Mucosa of descending colon (tissue), 3 donors: Measurements from ENCODE around the gene DENND4A. TPM values are rescaled to one million over a fixed set of nuclear protein-coding genes. Genes with fewer than 3 reads are reported as not detected.
"Not testable (repeated sequence)": the region's sequence is repeated elsewhere in the genome, so short reads cannot be mapped to it uniquely, and the experiment has no call there.

Experiments used
- ATAC-seq: fragments of 200-7000 bp; cut with Tn5 transposase; one replicate; pipeline ENCODE4 v1.9.1; 2020; ENCODE audit warnings: mild to moderate bottlenecking, moderate library complexity
- DNase-seq, 3 donors: peaks; one replicate each; pipeline ENCODE4 v3.0.0-alpha.2; 2020
- H3K36me3 ChIP-seq: fragments of 200-600 bp; one replicate; pipeline ENCODE4 v1.8.0; 2021; ENCODE audit warnings: low read depth, mild to moderate bottlenecking
- H3K4me1 ChIP-seq: fragments of 200-600 bp; one replicate; pipeline ENCODE4 v1.8.0; 2021; ENCODE audit warnings: low read depth, mild to moderate bottlenecking
- H3K4me3 ChIP-seq: fragments of 200-600 bp; one replicate; pipeline ENCODE4 v1.8.0; 2021; ENCODE audit warnings: mild to moderate bottlenecking
- H3K9me3 ChIP-seq: fragments of 200-600 bp; one replicate; pipeline ENCODE4 v1.8.0; 2021; ENCODE audit warnings: mild to moderate bottlenecking
- intact Hi-C, 2 donors: fragments of 100-400 bp; cut with DNase I in 1 of 2; cut with micrococcal nuclease in 1 of 2; formaldehyde crosslinking; loops; one replicate each; pipeline versions ENCODE4 v1.11.0 to v1.11.1; 2022; cut with DNase I, micrococcal nuclease
- total RNA-seq, 3 donors: library from RNA; stranded (reverse); fragmentation: NEBNext Ultra II Directional in 2 of 3; extraction: Animal tissue kit (Norgen Biotek cat#: 25700) in 2 of 3; gene quantifications; one replicate each; pipeline versions ENCODE4 v1.2.1 to v1.2.4, GENCODE V29; 2021 to 2023
- TF ChIP-seq, protein P1 (sequence below): fragments of 200-600 bp; IDR thresholded peaks from one replicate; pipeline ENCODE4 v1.8.0; 2022; ENCODE audit warnings: antibody characterized with exemption, mild to moderate bottlenecking
- donor health status: DM: no; HTN: no; CAD: no; lungs with moderate emphysema.
- donor health status: DM: no; HTN: no; CAD: no.
- donor health status: DM: no; HTN: yes; CAD: no.

The DENND4A gene
- total RNA-seq, 3 donors from 2014 or later, result 20.3 to 34.7 (median 20.7) TPM

DNA sequence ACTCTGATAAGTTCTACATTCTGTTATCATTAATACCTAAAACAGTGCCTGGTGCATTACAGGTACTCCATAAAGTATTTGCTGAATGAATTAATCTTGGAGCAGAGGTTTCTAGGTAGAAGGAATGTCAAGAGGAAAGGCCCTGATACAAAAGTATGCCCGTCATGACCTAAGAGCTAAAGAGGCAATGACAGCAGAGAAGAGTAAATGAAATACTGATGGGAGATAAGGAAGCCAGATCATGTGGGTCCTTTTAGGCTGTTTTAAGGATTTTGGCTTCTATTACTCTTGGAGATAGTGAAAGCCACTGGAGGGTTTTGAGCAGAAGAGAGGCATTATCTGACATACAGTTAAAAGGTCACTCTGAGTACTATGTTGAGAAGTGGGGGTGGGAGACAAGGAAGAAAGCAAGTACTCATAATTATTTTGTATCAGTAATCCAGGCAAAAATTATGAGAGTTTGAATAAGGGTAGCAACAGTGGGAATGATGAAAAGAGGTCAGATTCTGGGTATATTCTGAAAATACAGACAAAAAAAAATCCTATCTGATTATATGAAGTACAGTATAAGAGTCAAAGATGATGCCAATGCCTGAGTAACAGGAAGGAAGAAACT, 48.3 kb downstream of the DENND4A start:
- no peaks in the 10 kb centered on the region for H3K36me3 ChIP-seq
- H3K4me3 ChIP-seq, result no peak overlapping the region
- TF ChIP-seq, protein P1, sequence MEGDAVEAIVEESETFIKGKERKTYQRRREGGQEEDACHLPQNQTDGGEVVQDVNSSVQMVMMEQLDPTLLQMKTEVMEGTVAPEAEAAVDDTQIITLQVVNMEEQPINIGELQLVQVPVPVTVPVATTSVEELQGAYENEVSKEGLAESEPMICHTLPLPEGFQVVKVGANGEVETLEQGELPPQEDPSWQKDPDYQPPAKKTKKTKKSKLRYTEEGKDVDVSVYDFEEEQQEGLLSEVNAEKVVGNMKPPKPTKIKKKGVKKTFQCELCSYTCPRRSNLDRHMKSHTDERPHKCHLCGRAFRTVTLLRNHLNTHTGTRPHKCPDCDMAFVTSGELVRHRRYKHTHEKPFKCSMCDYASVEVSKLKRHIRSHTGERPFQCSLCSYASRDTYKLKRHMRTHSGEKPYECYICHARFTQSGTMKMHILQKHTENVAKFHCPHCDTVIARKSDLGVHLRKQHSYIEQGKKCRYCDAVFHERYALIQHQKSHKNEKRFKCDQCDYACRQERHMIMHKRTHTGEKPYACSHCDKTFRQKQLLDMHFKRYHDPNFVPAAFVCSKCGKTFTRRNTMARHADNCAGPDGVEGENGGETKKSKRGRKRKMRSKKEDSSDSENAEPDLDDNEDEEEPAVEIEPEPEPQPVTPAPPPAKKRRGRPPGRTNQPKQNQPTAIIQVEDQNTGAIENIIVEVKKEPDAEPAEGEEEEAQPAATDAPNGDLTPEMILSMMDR, result no peak
- ATAC-seq, result no peak
- no peak for DNase-seq
- H3K4me1 ChIP-seq, result peaks cover 4% of the 10 kb centered on the region
- no peaks in the 10 kb centered on the region for H3K9me3 ChIP-seq
- intact Hi-C loops, result no loop called here

DNA sequence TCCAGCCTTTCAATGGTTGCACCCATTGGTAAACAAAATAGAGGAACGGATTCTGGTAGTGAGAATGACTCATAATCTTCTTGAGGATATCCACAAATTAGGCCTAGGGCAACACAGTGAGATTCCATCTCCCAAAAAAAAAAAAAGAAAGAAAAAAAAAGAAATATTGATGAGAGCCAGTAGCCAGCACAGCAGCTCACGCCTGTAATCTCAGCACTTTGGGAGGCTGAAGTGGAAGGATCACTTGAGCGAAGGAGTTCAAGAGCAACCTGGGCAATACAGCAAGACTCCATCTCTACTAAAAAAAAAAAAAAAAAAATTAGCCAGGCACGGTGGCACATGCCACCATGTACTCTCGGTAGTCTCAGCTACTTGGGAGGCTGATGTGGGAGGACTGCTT, 51.9 kb downstream of the DENND4A start:
- no peak overlapping the region for H3K4me3 ChIP-seq
- peaks cover 4% of the 10 kb centered on the region for H3K4me1 ChIP-seq
- H3K9me3 ChIP-seq, result no peaks in the 10 kb centered on the region
- TF ChIP-seq, protein P1, result no peak
- no peaks in the 10 kb centered on the region for H3K36me3 ChIP-seq
- intact Hi-C loops, result no loop called here
- DNase-seq (no peak), ATAC-seq (no peak)

DNA sequence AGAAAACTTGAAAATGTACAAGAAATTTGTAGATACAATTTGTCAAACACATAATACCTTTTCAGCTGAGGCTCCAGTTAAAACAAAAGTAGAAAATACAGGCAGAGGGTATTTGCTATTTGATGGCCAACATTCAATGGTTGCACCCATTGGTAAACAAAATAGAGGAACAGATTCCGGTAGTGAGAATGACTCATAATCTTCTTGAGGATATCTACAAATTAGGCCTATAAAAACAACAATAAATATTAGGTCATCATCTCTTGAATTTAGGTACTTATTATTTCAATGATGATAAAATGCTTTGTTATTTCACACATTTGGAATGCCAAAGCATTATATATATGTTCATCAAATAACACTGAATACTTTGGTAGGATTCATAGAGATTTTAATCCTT, 53.4 kb downstream of the DENND4A start:
- no peak for ATAC-seq
- DNase-seq, result no peak
- no peak overlapping the region for H3K4me3 ChIP-seq
- TF ChIP-seq, protein P1, result no peak
- H3K36me3 ChIP-seq, result no peaks in the 10 kb centered on the region
- H3K9me3 ChIP-seq, result no peaks in the 10 kb centered on the region
- intact Hi-C loops, result no loop called here
- no peaks in the 10 kb centered on the region for H3K4me1 ChIP-seq

DNA sequence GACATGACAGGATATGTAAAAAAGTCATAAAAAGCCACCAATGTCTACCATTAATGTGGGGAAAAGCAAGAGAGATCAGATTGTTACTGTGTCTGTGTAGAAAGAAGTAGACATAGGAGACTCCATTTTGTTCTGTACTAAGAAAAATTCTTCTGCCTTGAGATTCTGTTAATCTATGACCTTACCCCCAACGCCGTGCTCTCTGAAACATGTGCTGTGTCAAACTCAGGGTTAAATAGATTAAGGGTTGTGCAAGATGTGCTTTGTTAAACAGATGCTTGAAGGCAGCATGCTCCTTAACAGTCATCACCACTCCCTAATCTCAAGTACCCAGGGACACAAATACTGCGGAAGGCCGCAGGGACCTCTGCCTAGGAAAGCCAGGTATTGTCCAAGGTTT, 58.5 kb downstream of the DENND4A start:
- H3K4me1 ChIP-seq, intact Hi-C loops, H3K9me3 ChIP-seq, H3K36me3 ChIP-seq, H3K4me3 ChIP-seq, DNase-seq, ATAC-seq: not testable (repeated sequence)

DNA sequence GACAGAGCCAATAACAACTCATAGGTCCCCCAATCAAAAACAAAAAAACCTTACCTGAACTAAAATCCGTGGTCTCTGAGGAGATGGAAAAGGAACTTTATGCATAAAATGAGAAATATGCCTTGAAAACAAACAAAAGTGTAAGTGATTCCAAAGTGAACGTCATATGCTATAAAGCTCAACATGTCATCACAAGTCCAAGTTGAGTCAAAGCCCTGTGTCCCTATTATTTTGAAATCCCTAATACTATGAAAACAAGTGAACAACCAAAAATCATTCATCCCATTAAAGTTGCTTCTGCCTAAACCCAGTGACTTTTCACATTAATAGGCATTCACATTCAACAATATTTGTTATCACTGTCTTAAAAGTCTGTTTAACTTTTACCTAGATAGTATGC, 59.4 kb downstream of the DENND4A start:
- ATAC-seq (no peak), DNase-seq (no peak)
- no peaks in the 10 kb centered on the region for H3K36me3 ChIP-seq
- H3K4me1 ChIP-seq, result no peaks in the 10 kb centered on the region
- no peaks in the 10 kb centered on the region for H3K9me3 ChIP-seq
- H3K4me3 ChIP-seq, result no peak overlapping the region
- TF ChIP-seq, protein P1, result no peak
- intact Hi-C loops, result no loop called here

DNA sequence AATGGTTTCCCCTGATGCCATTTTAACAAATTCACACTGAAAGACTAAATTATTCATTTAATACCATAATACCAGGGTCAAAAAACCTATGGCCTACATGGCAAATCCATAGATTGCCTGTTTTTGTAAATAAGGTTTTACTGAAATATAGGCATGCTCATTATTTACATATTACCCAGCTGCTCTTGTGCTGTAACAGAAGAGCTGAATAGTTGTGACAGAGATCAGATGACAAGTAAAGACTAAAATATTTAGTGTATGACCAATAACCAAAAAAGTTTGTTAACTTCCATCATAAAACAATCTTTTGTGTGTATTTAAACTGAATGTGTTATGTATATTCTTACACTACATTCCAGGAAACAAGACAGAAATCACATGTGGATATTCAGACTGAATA, 60.2 kb downstream of the DENND4A start:
- intact Hi-C loops, result no loop called here
- Histone ChIP-seq H3K4me1 (no peaks in the 10 kb centered on the region), H3K9me3 (no peaks in the 10 kb centered on the region), H3K4me3 (no peak overlapping the region), H3K36me3 (no peaks in the 10 kb centered on the region)
- DNase-seq, result no peak
- TF ChIP-seq, protein P1, result no peak
- no peak for ATAC-seq
